GM19468 (cell line): ENCODE data around the gene FGF23.

Experiments
- ATAC-seq: cut with Tn5 transposase; IDR thresholded peaks from one replicate; pipeline ENCODE4 v1.9.1; 2021; ENCODE audit warnings: mild to moderate bottlenecking, moderate library complexity, moderate number of reproducible peaks; ENCODE audit not compliant: unreplicated experiment; ENCODE audit errors: extremely low read depth

The FGF23 gene

DNA sequence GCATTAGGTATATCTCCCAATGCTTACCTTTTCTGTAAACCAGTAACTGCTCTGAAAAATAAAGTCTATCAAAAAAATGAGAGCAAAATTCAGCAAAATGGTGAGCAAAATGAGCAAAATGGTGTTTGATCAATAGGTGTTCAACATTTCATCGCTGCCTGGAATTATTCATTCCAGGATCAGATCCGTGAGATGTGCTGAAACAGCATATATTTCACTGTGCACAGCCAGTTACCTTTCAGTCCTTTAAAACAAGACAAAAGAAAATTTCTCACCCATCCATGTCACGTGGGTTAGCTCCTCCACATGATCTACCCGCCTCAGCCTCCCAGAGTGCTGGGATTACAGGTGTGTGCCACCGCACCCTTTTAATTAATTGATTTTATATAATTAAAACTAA lies 8.1 kb upstream of the FGF23 start:
- ATAC-seq = no peak

DNA sequence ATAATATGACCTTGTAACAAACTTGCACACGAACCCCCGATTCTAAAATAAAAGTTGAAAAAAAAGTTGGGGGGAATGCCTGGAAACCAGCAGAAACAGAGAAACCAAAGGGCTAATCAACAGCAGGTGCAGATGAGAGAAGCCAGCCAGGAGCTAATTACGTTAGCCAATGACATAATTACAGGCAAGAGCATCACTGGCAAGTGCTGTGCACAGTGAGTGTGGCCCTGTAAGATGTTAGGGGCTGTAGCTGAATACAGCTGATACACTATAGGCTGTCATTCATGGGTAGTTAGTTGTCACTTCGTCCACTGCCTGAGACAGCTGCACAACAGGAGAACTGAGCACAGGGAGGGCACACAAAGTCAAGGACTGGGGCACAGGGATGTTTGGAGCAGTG lies 7.3 kb upstream of the FGF23 start:
- ATAC-seq = no peak

GRCh38 chr12:4383304-4383865 lies 3.9 kb upstream of the FGF23 start:
- ATAC-seq = no peak

GRCh38 chr12:4380332-4380731 lies 820 bp upstream of the FGF23 start:
- no peak for ATAC-seq

DNA sequence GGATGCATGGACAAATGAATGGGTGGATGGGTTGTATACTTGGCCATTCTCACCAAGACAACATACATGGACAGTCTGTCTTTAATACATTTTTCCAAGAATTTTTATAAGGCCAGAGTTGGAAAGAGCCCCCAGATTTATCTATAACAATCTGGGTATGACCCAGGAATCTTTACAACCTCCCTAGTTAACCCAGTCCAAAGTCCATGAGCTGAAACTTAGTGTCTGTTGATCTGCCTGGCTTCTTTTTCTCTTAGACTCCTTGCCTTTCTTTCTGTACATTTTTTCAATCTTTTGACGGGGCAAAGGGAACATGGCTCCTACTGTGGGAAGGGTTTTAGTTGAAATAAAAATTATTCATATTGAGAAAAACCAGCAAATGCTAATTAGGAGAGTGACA lies 740 bp downstream of the FGF23 start:
- ATAC-seq = no peak

DNA sequence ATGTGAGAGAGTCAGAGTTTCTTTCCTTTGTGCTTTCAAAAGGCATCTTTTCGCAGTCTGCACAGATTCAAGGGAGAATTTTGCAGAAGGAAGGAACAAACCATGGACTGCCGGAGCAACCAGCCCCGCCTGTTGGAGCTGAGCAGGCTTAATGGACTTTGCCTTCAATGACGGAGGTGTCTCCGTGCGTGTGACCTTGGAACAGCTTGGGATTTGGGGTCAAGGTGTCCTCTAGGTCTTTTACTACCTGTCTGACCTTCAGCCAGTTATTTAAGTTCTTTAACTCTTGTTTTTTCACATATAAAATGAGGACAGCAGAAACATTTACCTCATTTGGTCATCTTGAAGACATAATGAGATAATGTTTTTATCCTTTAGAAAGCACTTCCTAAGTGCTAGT lies 4.1 kb downstream of the FGF23 start:
- no peak for ATAC-seq

- ATAC-seq = no peak
These were observed 6.9 kb downstream of the FGF23 start for GRCh38 chr12:4372653-4373052.

DNA sequence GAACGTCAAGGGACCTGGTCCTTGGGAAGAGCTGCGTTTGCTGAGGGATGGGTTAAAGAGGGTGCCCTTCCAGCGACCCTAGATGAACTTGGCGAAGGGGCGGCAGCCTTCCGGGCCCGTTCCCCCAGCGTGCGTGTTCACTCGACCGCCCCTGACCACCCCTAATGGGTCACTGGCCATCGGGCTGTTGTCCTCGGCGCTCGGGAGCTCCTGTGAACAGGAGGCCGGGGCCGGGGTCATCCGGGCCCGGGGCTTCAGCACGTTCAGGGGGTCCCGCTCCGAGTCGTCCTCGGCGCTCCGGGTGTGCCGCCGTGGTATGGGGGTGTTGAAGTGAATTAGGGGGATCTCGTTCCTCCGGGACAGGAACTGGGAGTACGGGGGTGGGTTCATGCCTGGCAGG lies 9.2 kb downstream of the FGF23 start:
- ATAC-seq = no peak

DNA sequence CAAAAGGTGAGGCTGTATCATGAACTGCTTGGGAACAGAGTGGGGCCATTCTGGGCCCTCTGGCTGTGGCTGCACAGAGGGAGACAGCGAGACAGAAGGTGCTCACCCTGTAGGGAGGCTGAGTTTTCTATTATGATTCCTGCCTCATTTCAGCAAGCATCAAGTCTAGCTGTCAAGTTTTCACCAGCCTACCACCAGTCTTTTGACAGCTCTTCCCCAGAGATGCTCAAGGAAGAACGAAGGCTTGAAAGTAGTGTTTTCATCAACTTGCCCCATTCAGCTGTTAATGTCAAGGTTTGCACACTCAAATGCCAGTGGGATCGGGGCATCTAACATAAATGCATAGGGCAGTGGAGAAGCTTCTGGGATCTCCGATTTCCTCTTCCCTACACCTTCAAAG lies 10.0 kb downstream of the FGF23 start:
- no peak for ATAC-seq

DNA sequence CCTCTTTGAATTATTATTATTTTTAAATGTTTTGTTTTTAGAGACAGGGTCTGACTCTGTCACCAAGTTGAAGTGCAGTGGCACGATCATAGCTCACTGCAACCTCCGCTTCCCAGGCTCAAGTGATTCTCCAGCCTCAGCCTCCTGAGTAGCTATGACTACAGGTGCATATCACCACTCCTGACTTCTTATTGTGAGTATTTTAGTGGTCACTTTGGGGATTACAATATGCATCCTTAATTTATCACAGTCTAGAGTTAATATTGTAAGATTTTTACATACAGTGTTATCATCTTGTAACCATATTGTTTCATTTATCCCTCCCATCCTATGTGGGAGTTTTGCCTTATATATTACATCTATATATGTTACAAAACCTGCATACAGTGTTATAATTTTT lies 13.4 kb downstream of the FGF23 start:
- no peak for ATAC-seq

DNA sequence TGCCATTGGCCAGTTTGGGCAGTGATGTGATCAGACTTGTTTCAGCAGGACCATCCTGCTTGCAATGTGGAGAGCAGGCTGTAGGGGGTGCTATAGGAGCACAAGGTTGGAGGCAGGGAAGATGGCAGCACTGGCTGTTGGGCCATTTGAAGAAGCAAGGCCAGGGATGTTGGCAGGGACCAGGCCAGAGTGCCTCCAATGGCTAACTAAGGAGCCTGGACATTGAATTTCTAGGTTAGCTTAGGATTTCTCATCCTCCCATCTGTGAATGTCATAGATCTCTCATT lies 23.5 kb downstream of the FGF23 start:
- ATAC-seq = no peak

DNA sequence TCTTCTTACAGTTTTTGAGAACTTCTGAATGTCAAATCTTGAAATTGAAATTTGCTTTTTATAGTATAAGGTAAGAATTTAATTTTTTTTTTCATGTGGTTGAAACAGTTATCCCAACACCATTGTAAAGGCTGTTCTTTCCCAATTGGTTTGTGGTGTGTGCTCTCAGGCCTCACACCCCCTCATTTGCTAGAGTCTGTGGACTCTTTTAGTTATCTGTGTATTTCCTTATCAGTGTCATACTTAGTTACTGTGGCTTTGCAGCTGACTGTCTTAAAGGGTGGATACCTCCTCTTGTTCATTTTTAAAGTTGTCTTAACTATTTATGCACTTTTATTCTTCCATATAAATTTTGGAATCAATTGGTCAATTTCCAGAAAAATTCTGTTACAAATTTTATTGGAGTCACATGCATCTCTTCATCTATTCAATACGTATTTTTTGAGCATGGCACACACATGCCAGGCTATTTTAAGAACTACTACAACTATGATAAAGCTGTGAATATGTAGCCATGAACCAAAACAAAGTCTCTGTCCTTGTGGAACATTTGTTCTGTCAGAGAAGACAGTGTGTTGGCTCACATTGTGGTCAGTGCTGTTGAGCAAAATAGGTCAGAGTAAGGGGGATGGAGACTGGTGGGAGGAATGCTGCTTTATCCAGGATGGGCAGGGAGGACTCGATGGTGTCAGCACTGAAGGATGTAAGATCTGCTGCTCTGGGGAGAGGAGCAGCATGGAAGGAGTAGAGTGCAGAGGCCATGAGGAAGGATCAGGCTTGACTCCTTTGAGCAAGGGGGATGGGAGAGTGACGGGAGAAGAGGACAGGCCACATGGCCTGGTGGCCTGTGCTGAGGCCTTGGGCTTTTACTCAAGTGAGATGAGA lies 24.1 kb downstream of the FGF23 start:
- no peak for ATAC-seq

DNA sequence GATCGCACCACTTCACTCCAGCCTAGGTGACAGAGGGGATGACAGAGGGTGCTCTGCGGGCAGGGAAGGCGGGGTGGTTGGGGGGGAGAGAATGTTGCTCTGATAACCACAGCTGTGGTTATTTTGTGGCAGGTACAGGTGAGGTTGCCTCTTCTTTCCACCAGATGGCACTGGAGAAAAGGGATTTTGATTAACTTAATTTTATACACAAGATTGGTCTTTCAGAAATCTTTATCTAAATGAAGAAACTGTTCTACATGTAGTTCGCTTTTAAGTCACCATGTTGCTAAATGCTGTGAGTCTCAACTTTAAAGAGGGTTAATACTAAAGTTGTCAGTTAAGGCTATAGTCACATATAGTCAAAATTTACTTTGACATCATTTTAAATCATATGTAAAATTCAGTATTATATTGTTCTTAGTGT lies 25.7 kb downstream of the FGF23 start:
- ATAC-seq = no peak

DNA sequence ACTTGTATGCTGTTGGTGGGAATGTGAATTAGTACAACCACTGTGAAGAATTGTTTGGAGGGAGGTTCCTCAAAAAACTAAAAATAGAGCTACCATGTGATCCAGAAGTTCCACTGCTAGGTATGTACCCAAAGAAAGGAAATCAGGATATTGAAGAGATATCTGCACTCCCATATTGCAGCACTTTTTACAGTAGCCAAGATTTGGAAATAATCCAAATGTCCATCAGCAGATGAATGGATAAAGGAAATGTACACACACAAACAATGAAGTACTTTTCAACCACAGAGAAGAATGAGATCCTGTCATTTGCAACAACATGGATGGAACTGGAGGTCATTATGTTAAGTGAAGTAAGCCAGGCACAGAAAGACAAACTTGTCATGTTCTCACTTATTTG lies 32.6 kb downstream of the FGF23 start:
- ATAC-seq = no peak

DNA sequence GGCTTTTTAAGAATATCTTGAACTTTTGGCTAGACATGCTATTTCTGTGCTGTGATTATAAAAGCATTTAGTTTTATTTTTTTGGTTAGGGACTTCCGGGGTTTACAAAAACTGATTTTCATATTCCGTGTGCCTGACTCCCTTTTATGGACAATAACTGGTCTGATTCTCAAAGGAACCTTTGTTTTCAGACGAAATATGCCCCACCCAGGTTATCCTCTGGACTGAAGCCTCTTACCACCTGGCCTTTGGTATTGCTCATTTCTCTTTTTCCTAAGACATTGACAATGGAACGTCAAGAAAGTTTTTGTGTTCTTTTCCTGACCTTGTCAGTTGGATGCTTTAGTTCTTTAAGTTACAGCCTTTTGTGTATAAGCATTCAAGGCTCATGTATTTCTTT lies 47.7 kb downstream of the FGF23 start:
- no peak for ATAC-seq

DNA sequence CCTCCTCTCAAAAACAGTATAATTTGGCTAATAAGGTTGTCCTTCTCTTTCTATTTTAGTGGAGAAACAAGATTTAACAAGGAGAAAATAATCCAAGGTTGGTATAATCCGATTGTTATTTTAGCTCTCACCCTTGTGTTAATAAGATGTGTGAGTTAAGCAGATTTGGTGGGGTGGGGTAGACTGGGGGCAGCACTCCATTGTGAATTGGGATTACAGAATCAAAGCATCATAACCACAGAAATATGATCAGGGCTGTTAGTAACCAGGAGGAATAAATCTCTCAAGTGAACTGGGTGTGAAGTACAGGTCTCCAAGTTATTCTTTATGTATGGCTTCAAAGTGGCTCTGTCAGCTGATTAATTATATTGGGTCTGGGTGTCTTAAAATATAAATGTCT lies 48.3 kb downstream of the FGF23 start:
- no peak for ATAC-seq

DNA sequence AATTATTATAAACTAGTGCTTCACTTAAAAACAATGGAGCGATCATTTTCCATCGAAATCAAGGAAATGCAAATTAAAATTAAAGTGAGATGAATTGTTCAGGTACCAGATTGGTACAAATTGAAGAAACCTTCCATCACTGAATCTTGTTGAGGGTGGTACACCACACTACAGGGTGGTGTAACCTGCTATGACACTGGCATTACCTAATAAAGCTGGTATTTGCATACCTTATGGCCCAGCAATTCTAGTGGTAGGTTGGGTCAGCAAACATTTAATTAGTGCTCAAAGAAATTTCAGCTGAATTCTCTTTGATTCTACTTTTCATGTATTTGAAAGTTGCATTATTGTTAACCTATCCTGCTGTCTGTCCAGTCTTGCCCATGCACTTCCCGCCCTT lies 49.3 kb downstream of the FGF23 start:
- ATAC-seq = no peak

GRCh38 chr12:4327293-4327692 lies 52.2 kb downstream of the FGF23 start:
- no peak for ATAC-seq

DNA sequence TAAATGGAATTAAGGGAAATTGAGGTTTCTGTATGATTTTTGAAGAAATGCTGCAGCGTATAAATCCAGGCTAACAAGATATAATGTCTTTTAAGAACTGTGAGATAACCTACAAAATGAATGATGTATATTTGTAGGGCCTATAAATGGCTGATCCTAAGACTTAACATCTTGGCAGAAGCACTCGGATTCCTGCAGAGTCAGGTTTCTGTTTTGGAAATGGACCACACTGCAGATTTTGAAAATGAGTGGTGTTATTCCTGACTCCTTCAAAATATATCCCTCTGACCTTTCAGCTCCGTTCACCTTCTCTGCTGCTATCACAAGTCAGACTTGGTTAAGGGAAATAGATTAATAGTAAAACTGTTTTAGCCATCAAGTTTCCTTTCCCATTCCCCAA lies 53.5 kb downstream of the FGF23 start:
- no peak for ATAC-seq

GRCh38 chr12:4324366-4324765 lies 55.1 kb downstream of the FGF23 start:
- no peak for ATAC-seq

DNA sequence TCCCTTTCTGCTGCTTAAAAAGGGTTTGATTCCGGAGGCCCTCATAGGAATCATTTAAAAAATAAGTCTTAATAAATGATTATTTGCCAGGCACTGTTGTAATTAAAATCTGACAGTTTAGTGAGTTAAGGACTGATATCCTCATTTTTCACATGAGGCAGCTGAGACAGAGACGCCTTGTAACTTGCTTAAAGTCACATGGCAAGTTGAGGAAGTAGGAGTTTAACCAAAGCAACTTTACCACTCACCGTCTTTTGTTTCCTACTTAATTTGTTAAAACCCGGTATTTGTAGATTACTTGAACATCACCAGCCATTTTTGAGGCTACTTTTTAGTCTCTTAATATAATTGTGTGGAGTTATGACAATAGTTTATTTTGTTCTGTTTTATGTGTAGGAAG lies 56.1 kb downstream of the FGF23 start:
- ATAC-seq = no peak

DNA sequence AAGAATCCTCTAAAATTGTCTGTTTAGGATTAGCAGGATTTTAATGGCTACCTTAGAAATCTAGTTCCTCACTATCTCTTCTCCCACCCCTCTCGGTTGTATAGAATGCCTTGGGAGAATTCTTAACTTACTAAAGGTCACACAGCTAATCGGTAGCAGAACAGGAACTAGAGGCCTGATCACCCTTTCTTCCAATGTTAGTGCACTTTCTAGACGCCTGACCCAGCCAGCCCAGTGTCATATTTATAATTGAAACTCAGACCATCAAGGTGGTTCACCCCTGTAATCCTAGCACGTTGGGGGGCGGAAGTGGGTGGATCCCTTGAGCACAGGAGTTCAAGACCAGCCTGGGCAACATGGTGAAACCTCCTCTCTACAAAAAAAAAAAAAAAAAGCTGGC lies 56.8 kb downstream of the FGF23 start:
- no peak for ATAC-seq
